MCF 10A (cell line): Measurements from ENCODE around the gene PCGF3. TPM values are rescaled to one million over a fixed set of nuclear protein-coding genes. Genes with fewer than 3 reads are reported as not detected.

Source experiments
- BruUV-seq: library from RNA; stranded (reverse); fragments of 400-500 nt; replicated peaks from 2 replicates; lab custom pipeline; 2021; lab: Mats Ljungman, UMichigan
- CTCF ChIA-PET: fragments of 300-600 bp; sonication (Branson Sonifier 250); formaldehyde crosslinking; extraction: SDS; loops from one replicate; lab custom pipeline; 2021; ENCODE audit warnings: antibody characterized with exemption, inconsistent platforms; lab: Yijun Ruan, JAX
- POLR2A ChIA-PET: fragments of 300-600, 350-650 bp; sonication (Branson Sonifier 250); formaldehyde crosslinking; extraction: SDS; loops from one replicate; lab custom pipeline; 2020; ENCODE audit warnings: antibody characterized with exemption, inconsistent platforms; lab: Yijun Ruan, JAX
- DNase-seq: peaks from one replicate; pipeline ENCODE4 v3.0.0-alpha.2; 2018; ENCODE audit not compliant: unreplicated experiment
- H3K27ac Mint-ChIP-seq: one replicate; pipeline ENCODE4 v1.8.0; 2022; ENCODE audit warnings: mild to moderate bottlenecking, low read depth, mixed read lengths; ENCODE audit not compliant: unreplicated experiment
- H3K27me3 Mint-ChIP-seq: one replicate; pipeline ENCODE4 v1.8.0; 2022; ENCODE audit warnings: mixed read lengths; ENCODE audit not compliant: insufficient read depth, unreplicated experiment
- H3K36me3 Mint-ChIP-seq: one replicate; pipeline ENCODE4 v1.8.0; 2022; ENCODE audit warnings: mild to moderate bottlenecking, moderate library complexity, mixed read lengths; ENCODE audit not compliant: insufficient read depth, unreplicated experiment
- H3K4me1 Mint-ChIP-seq: one replicate; pipeline ENCODE4 v1.8.0; 2022; ENCODE audit warnings: mixed read lengths; ENCODE audit not compliant: insufficient read depth, unreplicated experiment
- H3K4me3 Mint-ChIP-seq: one replicate; pipeline ENCODE4 v1.8.0; 2022; ENCODE audit warnings: mild to moderate bottlenecking, moderate library complexity, mixed read lengths; ENCODE audit not compliant: unreplicated experiment
- H3K9me3 Mint-ChIP-seq: one replicate; pipeline ENCODE4 v1.8.0; 2022; ENCODE audit warnings: mixed read lengths; ENCODE audit not compliant: unreplicated experiment
- CTCF ChIP-seq: fragments of 200-600 bp; IDR thresholded peaks from one replicate; pipeline ENCODE4 v1.8.0; 2022; ENCODE audit warnings: antibody characterized with exemption, mild to moderate bottlenecking; ENCODE audit not compliant: unreplicated experiment
- intact Hi-C: fragments of 100-400 bp; cut with micrococcal nuclease; formaldehyde crosslinking; loops from 2 replicates; pipeline ENCODE4 v1.14.1; 2022
- total RNA-seq: library from RNA; stranded (reverse); gene quantifications from 2 replicates; pipeline ENCODE4 v1.2.3, GENCODE V29; 2022

The PCGF3 gene
- total RNA-seq, 1 experiment from 2014 or later: 26.5 TPM

GRCh38 chr4:710116-710515 is 4.5 kb downstream of the PCGF3 start:
- Mint-ChIP-seq H3K4me3 (no peak overlapping the region), H3K27ac (no peak overlapping the region), H3K4me1 (peaks cover 19% of the 10 kb centered on the region), H3K36me3 (peaks cover 13% of the 10 kb centered on the region), H3K9me3 (no peaks in the 10 kb centered on the region), H3K27me3 (no peaks in the 10 kb centered on the region)
- no TSS peak for BruUV-seq
- no peak for DNase-seq
- intact Hi-C loops: no loop called here
- CTCF ChIA-PET: no interaction called here
- POLR2A ChIA-PET: interaction anchor here (1.4 kb wide), 1 partner anchor 36 kb away, joined by 3 read pairs; the partner anchor contains the start of genes ATP5ME and MYL5
- no peak for TF ChIP-seq CTCF

- BruUV-seq: no TSS peak
- intact Hi-C loops: no loop called here
Observed at GRCh38 chr4:710916-711315, 5.3 kb downstream of the PCGF3 start.

GRCh38 chr4:712093-712492 is 6.5 kb downstream of the PCGF3 start:
- no peak for TF ChIP-seq CTCF
- H3K4me3 Mint-ChIP-seq: no peak overlapping the region
- BruUV-seq: no TSS peak
- no peaks in the 10 kb centered on the region for H3K27me3 Mint-ChIP-seq
- H3K4me1 Mint-ChIP-seq: peaks cover 19% of the 10 kb centered on the region
- intact Hi-C loops: no loop called here
- ChIA-PET POLR2A (no interaction called here), CTCF (no interaction called here)
- peaks cover 13% of the 10 kb centered on the region for H3K36me3 Mint-ChIP-seq
- no peaks in the 10 kb centered on the region for H3K9me3 Mint-ChIP-seq
- no peak for DNase-seq
- no peak overlapping the region for H3K27ac Mint-ChIP-seq

More at GRCh38 chr4:710916-711315, 5.3 kb downstream of the PCGF3 start:
- Mint-ChIP-seq H3K36me3 (peaks cover 13% of the 10 kb centered on the region), H3K4me1 (peaks cover 19% of the 10 kb centered on the region), H3K27ac (no peak overlapping the region), H3K4me3 (no peak overlapping the region), H3K9me3 (no peaks in the 10 kb centered on the region), H3K27me3 (no peaks in the 10 kb centered on the region)
- DNase-seq: no peak
- ChIA-PET CTCF (interaction anchor here (0.6 kb wide), 1 partner anchor 1554 kb away, joined by 3 read pairs; no protein-coding TSS in a partner anchor), POLR2A (no interaction called here)
- no peak for TF ChIP-seq CTCF

- no peak overlapping the region for H3K27ac Mint-ChIP-seq
- no peak for TF ChIP-seq CTCF
- CTCF ChIA-PET: interaction anchor here (0.6 to 0.8 kb wide), 2 partner anchors 29 to 389 kb away, joined by 3 to 4 read pairs; no protein-coding TSS in a partner anchor
- H3K9me3 Mint-ChIP-seq: no peaks in the 10 kb centered on the region
- no peak for DNase-seq
- no TSS peak for BruUV-seq
- H3K4me1 Mint-ChIP-seq: peaks cover 24% of the 10 kb centered on the region
- POLR2A ChIA-PET: no interaction called here
- peaks cover 13% of the 10 kb centered on the region for H3K36me3 Mint-ChIP-seq
- no peaks in the 10 kb centered on the region for H3K27me3 Mint-ChIP-seq
- H3K4me3 Mint-ChIP-seq: no peak overlapping the region
- intact Hi-C loops: no loop called here
Observed at GRCh38 chr4:712916-713632, 7.4 kb downstream of the PCGF3 start.
